Chondrocyte (in vitro differentiated cells): ENCODE measurements around the gene MEF2D. TPM values are rescaled to one million over a fixed set of nuclear protein-coding genes. Genes with fewer than 3 reads are reported as not detected.

Experiments
- DNase-seq: peaks from one replicate; pipeline ENCODE4 v3.0.0; 2021; ENCODE audit warnings: mixed read lengths, low spot score
- H3K27ac Mint-ChIP-seq: one replicate; pipeline ENCODE4 v1.8.0; 2021; ENCODE audit warnings: mild to moderate bottlenecking, moderate library complexity, mixed read lengths; ENCODE audit not compliant: unreplicated experiment
- H3K27me3 Mint-ChIP-seq: 2 replicates; pipeline ENCODE4 v1.8.0; 2021; ENCODE audit warnings: low read depth, mixed read lengths
- H3K36me3 Mint-ChIP-seq: 2 replicates; pipeline ENCODE4 v1.8.0; 2021; ENCODE audit warnings: low read depth, mixed read lengths
- H3K4me1 Mint-ChIP-seq: 2 replicates; pipeline ENCODE4 v1.8.0; 2021; ENCODE audit warnings: low read depth, mild to moderate bottlenecking, mixed read lengths
- H3K4me3 Mint-ChIP-seq: one replicate; pipeline ENCODE4 v1.8.0; 2021; ENCODE audit warnings: mild to moderate bottlenecking, moderate library complexity, mixed read lengths; ENCODE audit not compliant: unreplicated experiment
- H3K9me3 Mint-ChIP-seq: 2 replicates; pipeline ENCODE4 v1.8.0; 2021; ENCODE audit warnings: low read depth, mixed read lengths
- total RNA-seq: library from RNA; stranded (reverse); gene quantifications from 3 replicates; pipeline ENCODE4 v1.2.1, GENCODE V29; 2021
- TF ChIP-seq, protein P1 (sequence below): fragments of 200-600 bp; sonication (generic); IDR thresholded peaks from 2 replicates; pipeline ENCODE4 v1.5.0; 2021; ENCODE audit warnings: antibody characterized with exemption, mild to moderate bottlenecking, moderate library complexity

MEF2D gene
- total RNA-seq, 1 donor from 2014 or later, result 62.0 TPM

- Mint-ChIP-seq H3K27me3 (no peaks in the 10 kb centered on the region), H3K36me3 (peaks cover 24% of the 10 kb centered on the region), H3K4me1 (peaks cover 42% of the 10 kb centered on the region), H3K9me3 (no peaks in the 10 kb centered on the region), H3K4me3 (no peak overlapping the region), H3K27ac (no peak overlapping the region)
- DNase-seq, result no peak
- TF ChIP-seq, protein P1, sequence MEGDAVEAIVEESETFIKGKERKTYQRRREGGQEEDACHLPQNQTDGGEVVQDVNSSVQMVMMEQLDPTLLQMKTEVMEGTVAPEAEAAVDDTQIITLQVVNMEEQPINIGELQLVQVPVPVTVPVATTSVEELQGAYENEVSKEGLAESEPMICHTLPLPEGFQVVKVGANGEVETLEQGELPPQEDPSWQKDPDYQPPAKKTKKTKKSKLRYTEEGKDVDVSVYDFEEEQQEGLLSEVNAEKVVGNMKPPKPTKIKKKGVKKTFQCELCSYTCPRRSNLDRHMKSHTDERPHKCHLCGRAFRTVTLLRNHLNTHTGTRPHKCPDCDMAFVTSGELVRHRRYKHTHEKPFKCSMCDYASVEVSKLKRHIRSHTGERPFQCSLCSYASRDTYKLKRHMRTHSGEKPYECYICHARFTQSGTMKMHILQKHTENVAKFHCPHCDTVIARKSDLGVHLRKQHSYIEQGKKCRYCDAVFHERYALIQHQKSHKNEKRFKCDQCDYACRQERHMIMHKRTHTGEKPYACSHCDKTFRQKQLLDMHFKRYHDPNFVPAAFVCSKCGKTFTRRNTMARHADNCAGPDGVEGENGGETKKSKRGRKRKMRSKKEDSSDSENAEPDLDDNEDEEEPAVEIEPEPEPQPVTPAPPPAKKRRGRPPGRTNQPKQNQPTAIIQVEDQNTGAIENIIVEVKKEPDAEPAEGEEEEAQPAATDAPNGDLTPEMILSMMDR, result no peak
Measured at GRCh38 chr1:156470473-156470872, 30.1 kb downstream of the MEF2D start.

DNA sequence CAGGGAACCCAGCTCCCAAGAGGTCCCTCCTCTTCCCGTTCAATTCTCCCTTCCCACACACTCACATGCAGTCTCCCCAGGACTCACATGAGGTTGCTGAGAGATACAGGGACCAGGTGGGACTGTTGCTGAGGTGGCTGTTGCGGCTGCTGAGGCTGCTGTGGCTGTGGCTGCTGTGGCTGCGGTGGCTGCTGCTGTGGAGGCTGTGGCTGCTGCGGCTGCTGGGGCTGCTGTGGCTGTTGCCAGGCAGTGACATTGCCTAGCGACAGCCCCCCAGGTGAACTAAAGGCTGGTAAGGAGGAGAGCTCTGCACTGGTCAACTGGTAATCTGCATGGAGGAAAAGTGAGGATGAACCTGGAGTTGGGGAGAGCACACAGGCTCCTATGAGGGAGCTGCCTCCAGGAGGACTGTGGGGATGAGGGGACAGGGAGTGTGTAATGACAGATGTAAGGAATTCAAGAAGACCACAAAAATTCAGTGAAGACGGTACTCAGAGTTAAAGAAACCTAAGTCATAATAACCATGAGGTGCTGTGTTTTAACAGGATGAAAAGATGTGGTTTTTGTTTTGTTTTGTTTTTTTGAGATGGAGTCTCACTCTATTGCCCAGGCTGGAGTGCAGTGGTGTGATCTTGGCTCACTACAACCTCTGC, 31.8 kb downstream of the MEF2D start:
- Mint-ChIP-seq H3K4me3 (no peak overlapping the region), H3K9me3 (no peaks in the 10 kb centered on the region), H3K27me3 (no peaks in the 10 kb centered on the region), H3K4me1 (peaks cover 58% of the 10 kb centered on the region), H3K27ac (peak overlapping the region; percentile 65), H3K36me3 (peaks cover 19% of the 10 kb centered on the region)
- DNase-seq, result no peak
- TF ChIP-seq, protein P1, result no peak

- DNase-seq, result no peak
- peak overlapping the region; percentile 83 for H3K27ac Mint-ChIP-seq
- H3K4me3 Mint-ChIP-seq, result no peak overlapping the region
- H3K4me1 Mint-ChIP-seq, result peaks cover 68% of the 10 kb centered on the region
- no peaks in the 10 kb centered on the region for H3K9me3 Mint-ChIP-seq
- TF ChIP-seq, protein P1, result no peak
- H3K36me3 Mint-ChIP-seq, result peaks cover 15% of the 10 kb centered on the region
- no peaks in the 10 kb centered on the region for H3K27me3 Mint-ChIP-seq
Measured at GRCh38 chr1:156467906-156468305, 32.7 kb downstream of the MEF2D start.

GRCh38 chr1:156467385-156467784, 33.2 kb downstream of the MEF2D start:
- TF ChIP-seq, protein P1, result no peak
- DNase-seq, result no peak
- Mint-ChIP-seq H3K9me3 (no peaks in the 10 kb centered on the region), H3K27ac (peak overlapping the region; percentile 83), H3K4me1 (peaks cover 68% of the 10 kb centered on the region), H3K27me3 (no peaks in the 10 kb centered on the region), H3K4me3 (no peak overlapping the region), H3K36me3 (peaks cover 15% of the 10 kb centered on the region)

DNA sequence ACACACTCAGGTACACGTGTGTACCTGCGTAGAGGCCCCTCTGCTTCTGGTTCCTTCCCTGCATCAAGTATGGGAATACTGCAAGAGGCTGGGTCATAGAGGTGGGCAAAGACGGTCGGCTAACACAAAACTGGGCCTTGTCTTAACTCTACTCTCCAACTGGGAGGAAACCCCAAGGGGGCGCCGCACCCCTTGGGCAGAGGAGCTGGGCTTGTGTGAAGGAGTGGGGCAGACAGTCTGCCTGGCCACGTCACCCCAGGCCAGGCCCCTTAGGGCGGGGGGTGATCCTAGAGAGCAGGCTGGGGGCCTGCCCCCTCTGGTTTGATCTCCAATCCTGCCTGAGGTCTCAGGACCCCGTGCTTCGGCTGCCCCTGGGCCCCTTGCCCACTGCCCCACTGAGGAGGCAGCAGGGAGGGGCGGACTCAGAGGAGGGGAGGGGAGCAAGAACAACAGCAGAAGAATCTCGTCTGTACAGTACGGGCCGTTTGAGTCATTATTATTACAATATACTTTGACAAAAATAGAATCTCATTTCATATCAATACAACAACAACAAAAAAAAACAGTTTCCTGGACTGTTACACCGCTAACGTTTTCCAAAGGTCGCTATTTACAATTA, 34.7 kb downstream of the MEF2D start:
- no peak for DNase-seq
- Mint-ChIP-seq H3K27me3 (no peaks in the 10 kb centered on the region), H3K27ac (peak overlapping the region; percentile 97), H3K9me3 (no peaks in the 10 kb centered on the region), H3K4me3 (peak overlapping the region; percentile 46), H3K4me1 (peaks cover 70% of the 10 kb centered on the region), H3K36me3 (peaks cover 12% of the 10 kb centered on the region)
- TF ChIP-seq, protein P1, result peak; percentile 67
